ENCODE measurements around the gene DNAJC13. TPM values are rescaled to one million over a fixed set of nuclear protein-coding genes. Genes with fewer than 3 reads are reported as not detected.

The DNAJC13 gene
- total RNA-seq, 1 donor from 2014 or later = 34.0 TPM

DNA sequence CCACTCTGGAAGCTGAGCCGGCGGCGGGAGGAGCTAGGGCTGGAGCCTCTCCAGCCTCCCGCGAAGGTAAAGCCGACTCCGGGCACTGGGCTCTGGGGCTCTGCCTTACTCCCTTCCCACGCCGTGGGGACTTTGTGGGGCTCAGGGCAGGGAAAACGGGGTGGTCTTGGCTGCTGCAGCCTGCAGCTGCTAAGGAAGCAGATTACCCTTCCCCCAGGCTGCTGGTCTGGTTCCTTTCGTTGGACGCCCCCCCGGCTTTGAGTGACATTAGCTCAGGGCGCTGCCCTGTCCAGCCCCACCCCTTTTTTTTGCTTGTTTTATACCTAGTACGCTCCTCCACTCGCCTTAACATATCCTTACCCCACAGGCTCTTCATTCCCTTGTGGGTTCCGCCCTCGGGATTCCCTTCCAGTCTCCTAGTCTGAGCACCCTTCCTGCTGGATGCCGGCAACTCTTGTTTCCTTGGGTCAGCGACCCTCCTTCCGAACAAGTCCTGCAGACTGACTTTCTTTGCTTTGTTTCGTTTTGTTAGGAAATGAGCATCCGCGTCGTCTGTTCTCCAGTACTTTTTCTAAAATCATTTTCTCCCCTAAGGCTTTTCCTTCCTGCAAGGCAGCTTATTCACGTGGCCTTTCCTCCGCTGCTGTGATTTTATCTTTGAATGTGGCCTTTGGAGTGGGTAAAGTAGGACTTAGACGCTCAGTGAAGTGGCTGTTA lies 551 bp downstream of the DNAJC13 start:
- peaks cover 13% of the 10 kb centered on the region for H3K36me3 Mint-ChIP-seq (ENCODE audit: low read depth)
- H3K4me3 Mint-ChIP-seq = peak overlapping the region; percentile 98
- H3K27me3 Mint-ChIP-seq = no peaks in the 10 kb centered on the region
- no peaks in the 10 kb centered on the region for H3K9me3 Mint-ChIP-seq
- DNase-seq = peak; percentile 86
- peaks cover 25% of the 10 kb centered on the region for H3K4me1 Mint-ChIP-seq
- intact Hi-C loops (cut with micrococcal nuclease) = loop anchor here (1.0 to 5.0 kb wide), 7 partner anchors 124 to 1392 kb away; partner anchors contain the start of genes ASTE1, CDV3, NEK11 and NPHP3
- peak overlapping the region; percentile 95 for H3K27ac Mint-ChIP-seq

- H3K4me3 Mint-ChIP-seq = peak overlapping the region; percentile 98
- peaks cover 14% of the 10 kb centered on the region for H3K36me3 Mint-ChIP-seq (ENCODE audit: low read depth)
- intact Hi-C loops (cut with micrococcal nuclease) = loop anchor here (5.0 kb wide), 2 partner anchors 123 to 1388 kb away; partner anchors contain the start of gene SRPRB
- no peaks in the 10 kb centered on the region for H3K9me3 Mint-ChIP-seq
- H3K27me3 Mint-ChIP-seq = no peaks in the 10 kb centered on the region
- H3K4me1 Mint-ChIP-seq = peaks cover 28% of the 10 kb centered on the region
- no peak for DNase-seq
- H3K27ac Mint-ChIP-seq = no peak overlapping the region
Measured at GRCh38 chr3:132418916-132419315, 1.6 kb downstream of the DNAJC13 start.

- no peaks in the 10 kb centered on the region for H3K27me3 Mint-ChIP-seq
- no peak overlapping the region for H3K4me3 Mint-ChIP-seq
- H3K4me1 Mint-ChIP-seq = peaks cover 29% of the 10 kb centered on the region
- no peak overlapping the region for H3K27ac Mint-ChIP-seq
- no peak for DNase-seq
- H3K36me3 Mint-ChIP-seq (ENCODE audit: low read depth) = peaks cover 23% of the 10 kb centered on the region
- H3K9me3 Mint-ChIP-seq = no peaks in the 10 kb centered on the region
- intact Hi-C loops (cut with micrococcal nuclease) = loop anchor here (2.0 kb wide), 1 partner anchor 13 kb away; no protein-coding TSS in a partner anchor
Measured at GRCh38 chr3:132421832-132422231, 4.5 kb downstream of the DNAJC13 start.

DNA sequence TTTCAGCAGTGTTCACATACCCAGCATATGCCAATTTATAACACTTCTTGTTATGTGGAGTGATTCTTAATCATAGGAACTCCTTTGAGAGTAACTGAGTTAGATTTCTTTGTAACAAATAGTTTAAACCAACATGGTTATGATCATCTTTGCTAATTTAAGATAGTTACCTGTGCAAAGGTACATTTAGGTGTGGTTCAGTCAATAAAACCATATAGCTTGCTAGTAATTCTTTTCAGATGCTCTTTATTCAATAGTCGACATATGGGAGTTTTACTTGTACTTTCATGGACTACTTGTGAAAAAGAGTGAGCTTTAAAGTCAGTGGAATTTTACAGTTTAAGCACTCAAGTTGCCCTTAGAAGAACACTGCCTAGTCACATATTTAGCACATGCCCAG lies 5.2 kb downstream of the DNAJC13 start:
- Mint-ChIP-seq H3K9me3 (no peaks in the 10 kb centered on the region), H3K27me3 (no peaks in the 10 kb centered on the region), H3K27ac (no peak overlapping the region), H3K4me3 (no peak overlapping the region), H3K4me1 (peaks cover 29% of the 10 kb centered on the region), H3K36me3 (ENCODE audit: low read depth) (peaks cover 23% of the 10 kb centered on the region)
- DNase-seq = no peak
- intact Hi-C loops (cut with micrococcal nuclease) = no loop called here

DNA sequence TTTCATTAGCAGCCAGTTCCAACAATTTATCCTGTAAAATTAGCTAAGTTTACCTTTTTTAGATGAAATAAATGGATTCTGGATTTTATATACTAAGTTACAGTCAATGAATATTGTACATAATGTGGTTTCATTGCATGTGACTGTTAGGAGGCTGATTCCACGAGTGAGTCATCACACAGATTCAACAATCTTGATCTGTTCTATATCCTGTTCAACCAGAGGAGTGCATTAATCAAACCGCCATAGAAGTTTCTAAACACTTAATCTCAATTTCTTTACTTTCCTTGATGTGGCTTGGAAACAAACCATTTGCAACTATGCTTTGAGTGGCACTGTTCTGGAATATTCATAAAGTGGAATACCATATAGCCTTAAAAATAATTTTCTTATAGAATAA lies 15.3 kb downstream of the DNAJC13 start:
- Mint-ChIP-seq H3K27me3 (no peaks in the 10 kb centered on the region), H3K9me3 (no peaks in the 10 kb centered on the region), H3K4me3 (no peak overlapping the region), H3K36me3 (ENCODE audit: low read depth) (peaks cover 5% of the 10 kb centered on the region), H3K4me1 (peaks cover 12% of the 10 kb centered on the region), H3K27ac (no peak overlapping the region)
- no peak for DNase-seq
- intact Hi-C loops (cut with micrococcal nuclease) = no loop called here

DNA sequence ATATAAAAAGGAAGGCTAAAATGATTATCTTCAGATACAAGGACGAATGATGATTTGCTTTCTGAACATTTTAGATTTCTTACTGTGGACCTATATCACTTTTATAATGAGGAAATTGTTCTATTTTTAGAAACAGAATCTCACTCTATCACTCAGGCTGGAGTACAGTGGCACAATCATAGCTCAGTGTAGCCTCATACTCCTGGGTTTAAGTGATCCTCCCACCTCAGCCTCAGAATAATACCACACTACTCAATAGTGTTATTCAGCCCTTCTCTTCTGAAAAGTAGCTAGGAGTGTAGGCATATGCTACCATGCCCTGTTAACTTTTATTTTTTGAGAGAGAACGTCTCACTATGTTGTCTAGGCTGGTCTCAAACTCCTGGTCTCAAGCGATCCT lies 15.8 kb downstream of the DNAJC13 start:
- no peak for DNase-seq
- Mint-ChIP-seq H3K4me3 (no peak overlapping the region), H3K27me3 (no peaks in the 10 kb centered on the region), H3K36me3 (ENCODE audit: low read depth) (peaks cover 5% of the 10 kb centered on the region), H3K4me1 (peaks cover 12% of the 10 kb centered on the region), H3K9me3 (no peaks in the 10 kb centered on the region), H3K27ac (no peak overlapping the region)
- intact Hi-C loops (cut with micrococcal nuclease) = no loop called here

- H3K27me3 Mint-ChIP-seq = no peaks in the 10 kb centered on the region
- peaks cover 12% of the 10 kb centered on the region for H3K4me1 Mint-ChIP-seq
- DNase-seq = no peak
- peak overlapping the region; percentile 28 for H3K27ac Mint-ChIP-seq
- peaks cover 9% of the 10 kb centered on the region for H3K36me3 Mint-ChIP-seq (ENCODE audit: low read depth)
- no peak overlapping the region for H3K4me3 Mint-ChIP-seq
- H3K9me3 Mint-ChIP-seq = no peaks in the 10 kb centered on the region
- intact Hi-C loops (cut with micrococcal nuclease) = loop anchor here (2.0 kb wide), 1 partner anchor 15 kb away; no protein-coding TSS in a partner anchor
Measured at GRCh38 chr3:132435224-132435910, 18.1 kb downstream of the DNAJC13 start.

GRCh38 chr3:132435911-132436425 lies 18.7 kb downstream of the DNAJC13 start:
- H3K4me1 Mint-ChIP-seq = peaks cover 12% of the 10 kb centered on the region
- no peak overlapping the region for H3K27ac Mint-ChIP-seq
- no peaks in the 10 kb centered on the region for H3K9me3 Mint-ChIP-seq
- intact Hi-C loops (cut with micrococcal nuclease) = loop anchor here (2.0 kb wide), 1 partner anchor 15 kb away; no protein-coding TSS in a partner anchor
- H3K4me3 Mint-ChIP-seq = no peak overlapping the region
- H3K27me3 Mint-ChIP-seq = no peaks in the 10 kb centered on the region
- peaks cover 11% of the 10 kb centered on the region for H3K36me3 Mint-ChIP-seq (ENCODE audit: low read depth)
- no peak for DNase-seq

- H3K4me3 Mint-ChIP-seq = no peak overlapping the region
- H3K27me3 Mint-ChIP-seq = no peaks in the 10 kb centered on the region
- H3K4me1 Mint-ChIP-seq = peaks cover 6% of the 10 kb centered on the region
- no peak overlapping the region for H3K27ac Mint-ChIP-seq
- H3K9me3 Mint-ChIP-seq = no peaks in the 10 kb centered on the region
- no peak for DNase-seq
- intact Hi-C loops (cut with micrococcal nuclease) = no loop called here
- peaks cover 7% of the 10 kb centered on the region for H3K36me3 Mint-ChIP-seq (ENCODE audit: low read depth)
Measured at GRCh38 chr3:132443421-132443820, 26.1 kb downstream of the DNAJC13 start.

GRCh38 chr3:132444383-132444782 lies 27.1 kb downstream of the DNAJC13 start:
- Mint-ChIP-seq H3K27ac (no peak overlapping the region), H3K9me3 (no peaks in the 10 kb centered on the region), H3K36me3 (ENCODE audit: low read depth) (peaks cover 3% of the 10 kb centered on the region), H3K4me1 (peaks cover 6% of the 10 kb centered on the region), H3K27me3 (no peaks in the 10 kb centered on the region), H3K4me3 (no peak overlapping the region)
- intact Hi-C loops (cut with micrococcal nuclease) = no loop called here
- no peak for DNase-seq

GRCh38 chr3:132445817-132446216 lies 28.5 kb downstream of the DNAJC13 start:
- H3K36me3 Mint-ChIP-seq (ENCODE audit: low read depth) = peaks cover 3% of the 10 kb centered on the region
- H3K27ac Mint-ChIP-seq = no peak overlapping the region
- intact Hi-C loops (cut with micrococcal nuclease) = no loop called here
- peaks cover 6% of the 10 kb centered on the region for H3K4me1 Mint-ChIP-seq
- no peaks in the 10 kb centered on the region for H3K9me3 Mint-ChIP-seq
- DNase-seq = no peak
- H3K27me3 Mint-ChIP-seq = no peaks in the 10 kb centered on the region
- no peak overlapping the region for H3K4me3 Mint-ChIP-seq

- intact Hi-C loops (cut with micrococcal nuclease) = no loop called here
- Mint-ChIP-seq H3K27ac (no peak overlapping the region), H3K4me3 (no peak overlapping the region), H3K27me3 (no peaks in the 10 kb centered on the region), H3K9me3 (no peaks in the 10 kb centered on the region), H3K4me1 (no peaks in the 10 kb centered on the region), H3K36me3 (ENCODE audit: low read depth) (peaks cover 17% of the 10 kb centered on the region)
- no peak for DNase-seq
Measured at GRCh38 chr3:132448216-132448961, 31.1 kb downstream of the DNAJC13 start.

- Mint-ChIP-seq H3K36me3 (ENCODE audit: low read depth) (peaks cover 55% of the 10 kb centered on the region), H3K27ac (no peak overlapping the region), H3K27me3 (no peaks in the 10 kb centered on the region), H3K4me3 (no peak overlapping the region), H3K9me3 (no peaks in the 10 kb centered on the region), H3K4me1 (no peaks in the 10 kb centered on the region)
- DNase-seq = no peak
- intact Hi-C loops (cut with micrococcal nuclease) = no loop called here
Measured at GRCh38 chr3:132456136-132456535, 38.8 kb downstream of the DNAJC13 start.

All from activated CD4-positive, alpha-beta T cell treated with anti-CD3 and anti-CD28 coated beads, Interleukin-2, amount 10 ng/mL, durations not matched to agents 24 days and 14 days (primary cell).